ENCODE results near the gene PTPRJ. TPM values are rescaled to one million over a fixed set of nuclear protein-coding genes. Genes with fewer than 3 reads are reported as not detected.
A peak's percentile ranks its signal among the peaks of the same experiment; 100 is the strongest.

PTPRJ gene
- total and polyA plus RNA-seq, 5 donors from 2014 or later, result 13.8 to 81.8 (median 19.0) TPM

GRCh38 chr11:48090174-48090573, 109.8 kb downstream of the PTPRJ start:
- ATAC-seq (ENCODE audit: low read depth in 2 of 2), result no peak
- peaks cover 10% of the 10 kb centered on the region for H3K36me3 Mint-ChIP-seq
- H3K4me3 Mint-ChIP-seq, result peak overlapping the region in 1 of 4 donors; percentile 12
- peaks cover 49 to 88% (median 66%) of the 10 kb centered on the region in 4 donors for H3K4me1 Mint-ChIP-seq
- peaks cover 4% of the 10 kb centered on the region for H3K36me3 ChIP-seq (ENCODE audit: control insufficient read depth, insufficient read depth, low read length)
- H3K9me3 ChIP-seq (ENCODE audit: control insufficient read depth in 2 of 2, low read length in 2 of 2), result no peaks in the 10 kb centered on the region
- no peak overlapping the region for H3K4me3 ChIP-seq (ENCODE audit: low read depth, low read length)
- H3K4me1 ChIP-seq (ENCODE audit: control insufficient read depth, insufficient read depth, low read length, poor library complexity, severe bottlenecking), result peaks cover 48% of the 10 kb centered on the region
- H3K27ac ChIP-seq (ENCODE audit: insufficient read depth, low read length, poor library complexity, severe bottlenecking), result no peak overlapping the region
- DNase-seq, result no peak
- no peaks in the 10 kb centered on the region for H3K27me3 ChIP-seq (ENCODE audit: control insufficient read depth, insufficient read depth, low read length)
- H3K27me3 Mint-ChIP-seq, result no peaks in the 10 kb centered on the region
- H3K9me3 Mint-ChIP-seq, result no peaks in the 10 kb centered on the region
- peak overlapping the region in 2 of 3 donors; percentile 80 to 84 for H3K27ac Mint-ChIP-seq

GRCh38 chr11:48091426-48092102, 111.2 kb downstream of the PTPRJ start:
- Histone ChIP-seq H3K27me3 (ENCODE audit: control insufficient read depth, insufficient read depth, low read length) (no peaks in the 10 kb centered on the region), H3K4me3 (ENCODE audit: low read depth, low read length) (no peak overlapping the region), H3K27ac (ENCODE audit: insufficient read depth, low read length, poor library complexity, severe bottlenecking) (no peak overlapping the region), H3K36me3 (ENCODE audit: control insufficient read depth, insufficient read depth, low read length) (peaks cover under 1% of the 10 kb centered on the region), H3K4me1 (ENCODE audit: control insufficient read depth, insufficient read depth, low read length, poor library complexity, severe bottlenecking) (peaks cover 59% of the 10 kb centered on the region), H3K9me3 (ENCODE audit: control insufficient read depth in 2 of 2, low read length in 2 of 2) (no peaks in the 10 kb centered on the region)
- Mint-ChIP-seq H3K36me3 (peaks cover 8% of the 10 kb centered on the region), H3K27ac (peak overlapping the region in 2 of 3 donors; percentile 60 to 84), H3K4me1 (peaks cover 50 to 91% (median 70%) of the 10 kb centered on the region in 4 donors), H3K4me3 (peak overlapping the region in 1 of 4 donors; percentile 8), H3K9me3 (no peaks in the 10 kb centered on the region), H3K27me3 (no peaks in the 10 kb centered on the region)
- DNase-seq (no peak), ATAC-seq (ENCODE audit: low read depth in 2 of 2) (no peak)

DNA sequence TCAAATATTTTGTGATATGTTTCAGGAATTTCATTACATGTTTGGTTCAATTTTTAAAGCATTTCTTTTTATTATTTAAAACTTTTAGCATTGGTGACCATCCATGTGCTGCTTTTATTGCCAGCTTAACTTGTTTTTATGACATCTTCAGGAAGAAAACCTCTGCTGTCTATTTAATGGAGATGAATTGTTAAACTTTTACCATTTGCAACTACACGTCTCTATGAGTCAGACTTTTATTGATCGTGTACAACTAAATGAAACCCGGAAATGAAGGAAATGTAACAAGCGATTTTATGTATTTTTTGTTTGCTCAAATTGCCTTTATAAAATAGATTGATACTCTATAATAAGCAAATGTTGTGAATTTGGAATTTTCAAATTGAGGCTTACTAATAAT, 113.0 kb downstream of the PTPRJ start:
- no peaks in the 10 kb centered on the region for H3K9me3 Mint-ChIP-seq
- Histone ChIP-seq H3K4me3 (ENCODE audit: low read depth, low read length) (peak overlapping the region; percentile 54), H3K4me1 (ENCODE audit: control insufficient read depth, insufficient read depth, low read length, poor library complexity, severe bottlenecking) (peaks cover 73% of the 10 kb centered on the region), H3K36me3 (ENCODE audit: control insufficient read depth, insufficient read depth, low read length) (no peaks in the 10 kb centered on the region), H3K27ac (ENCODE audit: insufficient read depth, low read length, poor library complexity, severe bottlenecking) (peak overlapping the region; percentile 34), H3K9me3 (ENCODE audit: control insufficient read depth in 2 of 2, low read length in 2 of 2) (no peaks in the 10 kb centered on the region), H3K27me3 (ENCODE audit: control insufficient read depth, insufficient read depth, low read length) (no peaks in the 10 kb centered on the region)
- H3K4me3 Mint-ChIP-seq, result peak overlapping the region; percentile 6 to 85 (median 76)
- H3K27me3 Mint-ChIP-seq, result no peaks in the 10 kb centered on the region
- DNase-seq (no peak), ATAC-seq (ENCODE audit: low read depth in 2 of 2) (no peak)
- peaks cover 3% of the 10 kb centered on the region for H3K36me3 Mint-ChIP-seq
- H3K27ac Mint-ChIP-seq, result peak overlapping the region; percentile 5 to 91 (median 22)
- H3K4me1 Mint-ChIP-seq, result peaks cover 48 to 89% (median 66%) of the 10 kb centered on the region in 4 donors

DNA sequence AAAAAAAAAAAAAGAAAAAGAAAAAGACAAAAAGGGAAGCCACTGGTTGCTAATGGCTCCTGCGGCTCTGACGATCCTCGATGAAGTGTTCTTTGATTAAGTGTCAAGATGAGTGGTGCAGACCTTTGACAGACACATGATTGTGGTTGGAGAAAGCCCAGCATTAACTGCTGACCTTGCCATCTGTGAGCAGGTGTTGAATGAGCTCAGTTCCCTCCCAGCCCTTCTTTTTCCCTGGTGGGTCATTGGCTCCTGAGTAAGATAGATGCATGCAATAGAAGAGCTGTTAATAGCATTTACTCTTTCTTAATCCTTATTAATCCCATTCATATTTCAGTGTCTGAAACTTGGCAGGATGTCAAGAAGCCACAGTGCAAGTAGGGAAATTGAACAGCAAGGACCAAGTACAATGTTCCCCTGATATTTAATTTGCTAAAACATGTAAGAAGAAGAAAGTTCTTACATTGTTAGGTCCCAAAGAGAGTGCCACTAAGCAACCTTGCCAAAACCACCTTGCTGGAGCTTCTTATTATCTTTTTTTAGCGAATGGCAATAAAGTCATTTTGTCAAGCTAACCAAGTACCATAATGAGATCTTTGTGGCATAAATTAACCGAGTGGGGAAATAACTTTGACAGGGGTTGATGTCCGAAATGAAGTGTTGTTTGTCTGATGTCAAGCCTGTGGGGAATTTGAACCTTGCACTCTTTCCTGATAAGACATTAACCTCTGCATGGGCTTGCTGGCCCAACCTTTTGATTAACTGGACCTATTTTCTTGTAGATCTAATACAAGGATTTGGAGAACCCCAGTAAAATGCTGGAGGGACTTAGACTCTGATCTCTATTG, 113.7 kb downstream of the PTPRJ start:
- peaks cover 3% of the 10 kb centered on the region for H3K27me3 Mint-ChIP-seq
- ATAC-seq (ENCODE audit: low read depth in 2 of 2), result no peak
- Histone ChIP-seq H3K36me3 (ENCODE audit: control insufficient read depth, insufficient read depth, low read length) (no peaks in the 10 kb centered on the region), H3K27me3 (ENCODE audit: control insufficient read depth, insufficient read depth, low read length) (no peaks in the 10 kb centered on the region), H3K4me1 (ENCODE audit: control insufficient read depth, insufficient read depth, low read length, poor library complexity, severe bottlenecking) (peaks cover 66% of the 10 kb centered on the region), H3K27ac (ENCODE audit: insufficient read depth, low read length, poor library complexity, severe bottlenecking) (no peak overlapping the region), H3K9me3 (ENCODE audit: control insufficient read depth in 2 of 2, low read length in 2 of 2) (no peaks in the 10 kb centered on the region), H3K4me3 (ENCODE audit: low read depth, low read length) (peak overlapping the region; percentile 54)
- H3K36me3 Mint-ChIP-seq, result peaks cover 3% of the 10 kb centered on the region
- H3K4me3 Mint-ChIP-seq, result peak overlapping the region; percentile 59 to 85 (median 76)
- peaks cover 42 to 86% (median 64%) of the 10 kb centered on the region in 4 donors for H3K4me1 Mint-ChIP-seq
- H3K9me3 Mint-ChIP-seq, result no peaks in the 10 kb centered on the region
- DNase-seq, result peak in 1 of 3 donors; percentile 51
- H3K27ac Mint-ChIP-seq, result peak overlapping the region; percentile 71 to 91 (median 88)

GRCh38 chr11:48094643-48095339, 114.4 kb downstream of the PTPRJ start:
- Mint-ChIP-seq H3K9me3 (no peaks in the 10 kb centered on the region), H3K27me3 (peaks cover 4% of the 10 kb centered on the region), H3K4me1 (peaks cover 40 to 85% (median 65%) of the 10 kb centered on the region in 4 donors), H3K27ac (peak overlapping the region; percentile 38 to 91 (median 71)), H3K36me3 (peaks cover 3% of the 10 kb centered on the region), H3K4me3 (peak overlapping the region in 2 of 4 donors; percentile 40 to 47)
- Histone ChIP-seq H3K27me3 (ENCODE audit: control insufficient read depth, insufficient read depth, low read length) (no peaks in the 10 kb centered on the region), H3K4me3 (ENCODE audit: low read depth, low read length) (no peak overlapping the region), H3K4me1 (ENCODE audit: control insufficient read depth, insufficient read depth, low read length, poor library complexity, severe bottlenecking) (peaks cover 63% of the 10 kb centered on the region), H3K36me3 (ENCODE audit: control insufficient read depth, insufficient read depth, low read length) (no peaks in the 10 kb centered on the region), H3K27ac (ENCODE audit: insufficient read depth, low read length, poor library complexity, severe bottlenecking) (no peak overlapping the region), H3K9me3 (ENCODE audit: control insufficient read depth in 2 of 2, low read length in 2 of 2) (no peaks in the 10 kb centered on the region)
- ATAC-seq (ENCODE audit: low read depth in 2 of 2), result no peak
- DNase-seq, result no peak

- no peaks in the 10 kb centered on the region for H3K36me3 ChIP-seq (ENCODE audit: control insufficient read depth, insufficient read depth, low read length)
- H3K9me3 ChIP-seq (ENCODE audit: control insufficient read depth in 2 of 2, low read length in 2 of 2), result no peaks in the 10 kb centered on the region
- no peak for DNase-seq
- no peak for ATAC-seq (ENCODE audit: low read depth in 2 of 2)
- H3K9me3 Mint-ChIP-seq, result no peaks in the 10 kb centered on the region
- H3K27ac ChIP-seq (ENCODE audit: insufficient read depth, low read length, poor library complexity, severe bottlenecking), result no peak overlapping the region
- H3K27ac Mint-ChIP-seq, result peak overlapping the region; percentile 26 to 89 (median 87)
- peaks cover 40 to 84% (median 57%) of the 10 kb centered on the region in 4 donors for H3K4me1 Mint-ChIP-seq
- peaks cover 4% of the 10 kb centered on the region for H3K27me3 Mint-ChIP-seq
- peaks cover 60% of the 10 kb centered on the region for H3K4me1 ChIP-seq (ENCODE audit: control insufficient read depth, insufficient read depth, low read length, poor library complexity, severe bottlenecking)
- no peaks in the 10 kb centered on the region for H3K27me3 ChIP-seq (ENCODE audit: control insufficient read depth, insufficient read depth, low read length)
- H3K4me3 Mint-ChIP-seq, result peak overlapping the region in 1 of 4 donors; percentile 47
- H3K36me3 Mint-ChIP-seq, result peaks cover 3% of the 10 kb centered on the region
- H3K4me3 ChIP-seq (ENCODE audit: low read depth, low read length), result no peak overlapping the region
Observed at GRCh38 chr11:48095779-48096470, 115.6 kb downstream of the PTPRJ start.
